Prostate gland (tissue), 2 donors: ENCODE measurements around the gene RGS12. TPM values are rescaled to one million over a fixed set of nuclear protein-coding genes. Genes with fewer than 3 reads are reported as not detected.

Experiments used
- DNase-seq: peaks from one replicate; pipeline ENCODE4 v3.0.0-alpha.2; 2019; ENCODE audit warnings: low spot score
- H3K27ac ChIP-seq, 2 donors: fragments of 200-600 bp; sonication (generic); 2 replicates each; pipeline ENCODE4 v1.5.1; 2017 to 2019
- H3K27me3 ChIP-seq: fragments of 200-600 bp; sonication (generic); replicated peaks from 2 replicates; pipeline ENCODE4 v1.5.1; 2019; ENCODE audit not compliant: insufficient read depth
- H3K36me3 ChIP-seq, 2 donors: fragments of 200-600 bp; sonication (generic); 1 replicate in 1 of 2; 2 replicates in 1 of 2; pipeline versions ENCODE4 v1.5.1 to v1.8.1; 2017 to 2019
- H3K4me1 ChIP-seq: fragments of 200-600 bp; sonication (generic); replicated peaks from 2 replicates; pipeline ENCODE4 v1.5.1; 2019
- H3K4me3 ChIP-seq, 2 donors: fragments of 200-600 bp; sonication (generic); 2 replicates each; pipeline ENCODE4 v1.5.1; 2017 to 2019
- H3K9me3 ChIP-seq: fragments of 200-600 bp; sonication (generic); 2 replicates; pipeline ENCODE4 v1.5.1; 2017
- POLR2A ChIP-seq: fragments of 450-650 bp; IDR thresholded peaks from one replicate; pipeline ENCODE4 v1.6.1; 2016; ENCODE audit warnings: antibody characterized with exemption, mild to moderate bottlenecking
- POLR2AphosphoS5 ChIP-seq: sonication (generic); formaldehyde crosslinking; IDR thresholded peaks from one replicate; pipeline ENCODE4 v1.6.1; 2017; ENCODE audit warnings: antibody characterized with exemption
- WGBS: methylation state at CpG from one replicate; pipeline ENCODE4 v1.1.5; 2018; 5-methylcytosine and 5-hydroxymethylcytosine counted together
- intact Hi-C: fragments of 100-400 bp; cut with DNase I; formaldehyde crosslinking; loops from one replicate; pipeline ENCODE4 v1.14.2; 2022
- total RNA-seq, 2 donors: library from RNA; depleted of rRNA; stranded (reverse); fragments of >200 nt; gene quantifications; one replicate each; pipeline ENCODE4 v1.1.0, GENCODE V29; 2016
- TF ChIP-seq, protein P1 (sequence below), 4 experiments: fragments of 200-600 bp in 2 of 4; fragments of 450-650 bp in 2 of 4; sonication (generic) in 2 of 4; IDR thresholded peaks; 1 replicate in 3 of 4; 2 replicates in 1 of 4; pipeline ENCODE4 v1.5.1; 2016 to 2019; ENCODE audit warnings: antibody characterized with exemption in 4 of 4, mild to moderate bottlenecking in 2 of 4, moderate library complexity in 2 of 4

RGS12 gene
- total RNA-seq, 2 donors from 2014 or later = 33.7 to 36.5 TPM

DNA sequence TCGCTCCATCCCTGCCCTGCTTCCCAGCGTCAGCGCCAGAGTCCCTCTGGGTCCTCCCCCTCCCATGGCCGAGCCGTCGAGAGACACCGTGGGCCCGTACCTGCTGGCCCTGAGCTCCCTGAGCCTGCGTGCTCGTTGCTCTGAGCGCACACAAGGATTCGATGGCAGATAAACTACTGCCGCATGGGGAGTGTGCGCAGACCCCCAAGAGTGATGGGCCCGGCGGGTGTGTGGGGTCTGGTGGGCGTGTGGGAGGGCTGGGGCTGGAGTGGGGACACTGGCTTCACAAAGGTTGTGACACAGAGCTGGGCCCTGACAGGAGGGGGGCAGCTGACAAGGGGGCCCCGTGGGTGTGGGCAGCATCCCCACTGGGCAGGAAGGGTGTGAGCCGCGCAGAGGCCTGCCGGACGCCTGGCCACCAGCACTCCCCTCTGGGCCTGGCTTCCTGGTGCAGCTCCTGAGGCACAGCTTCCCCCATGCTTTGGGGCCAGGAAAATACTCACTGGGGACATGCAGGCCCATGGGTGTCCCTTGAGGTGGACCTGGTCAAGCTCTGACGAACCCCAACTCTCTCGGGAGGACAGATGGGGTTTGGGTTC, 4.8 kb upstream of the RGS12 start:
- intact Hi-C loops = no loop called here

DNA sequence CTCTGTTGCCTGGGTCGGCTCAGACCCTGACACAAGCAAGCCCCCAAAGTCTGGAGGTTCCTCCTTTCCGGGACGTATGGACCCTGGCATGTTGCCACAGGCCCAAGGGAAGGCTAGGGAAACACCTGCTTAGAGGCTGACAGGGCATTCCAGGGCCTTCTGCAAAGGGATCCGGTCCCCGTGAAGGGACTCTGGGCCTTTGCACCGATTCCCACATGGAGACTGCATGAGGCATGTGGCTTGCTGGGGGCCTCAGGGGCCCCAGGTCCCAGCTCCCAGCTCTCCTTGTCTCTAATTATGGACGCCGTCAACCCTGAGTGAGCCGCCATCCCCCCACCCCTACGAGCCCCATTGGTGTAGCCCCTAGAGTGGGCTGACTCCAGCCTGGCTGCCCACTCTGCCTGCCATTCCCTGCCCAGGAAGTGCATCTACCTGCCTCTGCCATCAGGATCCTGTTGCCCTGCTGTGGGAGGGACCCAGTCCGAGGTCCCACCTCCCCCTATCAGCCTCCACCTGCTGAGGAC, 4.2 kb upstream of the RGS12 start:
- no peak for DNase-seq
- Histone ChIP-seq H3K4me3 (no peak overlapping the region), H3K9me3 (no peaks in the 10 kb centered on the region), H3K36me3 (no peaks in the 10 kb centered on the region), H3K27ac (no peak overlapping the region), H3K27me3 (no peaks in the 10 kb centered on the region), H3K4me1 (no peaks in the 10 kb centered on the region)
- WGBS = 72% methylated on average over 11 of the region's 11 CpGs
- TF ChIP-seq, protein P1, sequence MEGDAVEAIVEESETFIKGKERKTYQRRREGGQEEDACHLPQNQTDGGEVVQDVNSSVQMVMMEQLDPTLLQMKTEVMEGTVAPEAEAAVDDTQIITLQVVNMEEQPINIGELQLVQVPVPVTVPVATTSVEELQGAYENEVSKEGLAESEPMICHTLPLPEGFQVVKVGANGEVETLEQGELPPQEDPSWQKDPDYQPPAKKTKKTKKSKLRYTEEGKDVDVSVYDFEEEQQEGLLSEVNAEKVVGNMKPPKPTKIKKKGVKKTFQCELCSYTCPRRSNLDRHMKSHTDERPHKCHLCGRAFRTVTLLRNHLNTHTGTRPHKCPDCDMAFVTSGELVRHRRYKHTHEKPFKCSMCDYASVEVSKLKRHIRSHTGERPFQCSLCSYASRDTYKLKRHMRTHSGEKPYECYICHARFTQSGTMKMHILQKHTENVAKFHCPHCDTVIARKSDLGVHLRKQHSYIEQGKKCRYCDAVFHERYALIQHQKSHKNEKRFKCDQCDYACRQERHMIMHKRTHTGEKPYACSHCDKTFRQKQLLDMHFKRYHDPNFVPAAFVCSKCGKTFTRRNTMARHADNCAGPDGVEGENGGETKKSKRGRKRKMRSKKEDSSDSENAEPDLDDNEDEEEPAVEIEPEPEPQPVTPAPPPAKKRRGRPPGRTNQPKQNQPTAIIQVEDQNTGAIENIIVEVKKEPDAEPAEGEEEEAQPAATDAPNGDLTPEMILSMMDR (IDR thresholded peaks at IDR 0.05) = no peak
- TF ChIP-seq POLR2A = no peak
- no peak for TF ChIP-seq POLR2AphosphoS5
- intact Hi-C loops = no loop called here

More for the DNA sequence above, 4.8 kb upstream of the RGS12 start:
- no peak for TF ChIP-seq POLR2A
- Histone ChIP-seq H3K4me1 (no peaks in the 10 kb centered on the region), H3K4me3 (no peak overlapping the region), H3K27me3 (no peaks in the 10 kb centered on the region), H3K27ac (no peak overlapping the region), H3K9me3 (no peaks in the 10 kb centered on the region), H3K36me3 (no peaks in the 10 kb centered on the region)
- DNase-seq = no peak
- 75% methylated on average over 24 of the region's 24 CpGs for WGBS

DNA sequence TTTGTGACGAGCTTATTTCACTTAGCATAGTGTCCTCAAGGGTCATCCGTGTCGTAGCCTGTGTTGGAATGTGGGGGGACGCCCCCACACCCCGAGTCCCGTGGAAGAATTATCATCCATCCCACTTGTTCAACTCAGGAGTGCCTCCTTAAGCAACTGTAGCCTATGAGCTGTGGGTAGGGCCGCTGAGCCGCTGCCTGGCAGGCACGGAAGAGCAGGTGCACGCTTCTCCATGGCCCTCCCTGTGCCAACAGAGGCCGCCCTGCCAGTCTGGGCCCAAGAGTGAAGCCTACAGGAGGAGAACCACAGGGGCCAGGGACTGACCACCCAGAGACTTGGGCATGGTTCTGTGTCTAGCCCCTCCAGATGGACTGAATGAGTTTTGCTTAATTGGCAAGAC, 2.3 kb upstream of the RGS12 start:
- Histone ChIP-seq H3K9me3 (no peaks in the 10 kb centered on the region), H3K36me3 (no peaks in the 10 kb centered on the region), H3K27ac (no peak overlapping the region), H3K4me3 (no peak overlapping the region), H3K4me1 (no peaks in the 10 kb centered on the region), H3K27me3 (no peaks in the 10 kb centered on the region)
- TF ChIP-seq POLR2AphosphoS5 (no peak), POLR2A (no peak)
- TF ChIP-seq, protein P1 (IDR thresholded peaks at IDR 0.05) = no peak
- no peak for DNase-seq
- intact Hi-C loops = no loop called here
- WGBS = 88% methylated on average over 7 of the region's 11 CpGs

- Histone ChIP-seq H3K4me1 (no peaks in the 10 kb centered on the region), H3K9me3 (no peaks in the 10 kb centered on the region), H3K27me3 (no peaks in the 10 kb centered on the region), H3K36me3 (no peaks in the 10 kb centered on the region), H3K4me3 (no peak overlapping the region), H3K27ac (no peak overlapping the region)
- WGBS = 88% methylated on average over 9 of the region's 9 CpGs
- intact Hi-C loops = no loop called here
- TF ChIP-seq POLR2AphosphoS5 = no peak
- TF ChIP-seq, protein P1 (IDR thresholded peaks at IDR 0.05) = no peak
- no peak for DNase-seq
Measured at GRCh38 chr4:3290889-3291321, 1.9 kb upstream of the RGS12 start.

GRCh38 chr4:3291411-3291968, 1.3 kb upstream of the RGS12 start:
- peak; percentile 62 for DNase-seq
- Histone ChIP-seq H3K36me3 (no peaks in the 10 kb centered on the region), H3K27ac (peak overlapping the region; percentile 92 to 95), H3K4me3 (peak overlapping the region; percentile 72 to 77), H3K4me1 (no peaks in the 10 kb centered on the region), H3K9me3 (no peaks in the 10 kb centered on the region), H3K27me3 (no peaks in the 10 kb centered on the region)
- intact Hi-C loops = no loop called here
- 32% methylated on average over 24 of the region's 24 CpGs for WGBS
- TF ChIP-seq POLR2AphosphoS5 = no peak
- TF ChIP-seq, protein P1 (IDR thresholded peaks at IDR 0.05) = no peak
- TF ChIP-seq POLR2A = no peak
